ENCODE measurements around the gene MDN1.

MDN1 gene

DNA sequence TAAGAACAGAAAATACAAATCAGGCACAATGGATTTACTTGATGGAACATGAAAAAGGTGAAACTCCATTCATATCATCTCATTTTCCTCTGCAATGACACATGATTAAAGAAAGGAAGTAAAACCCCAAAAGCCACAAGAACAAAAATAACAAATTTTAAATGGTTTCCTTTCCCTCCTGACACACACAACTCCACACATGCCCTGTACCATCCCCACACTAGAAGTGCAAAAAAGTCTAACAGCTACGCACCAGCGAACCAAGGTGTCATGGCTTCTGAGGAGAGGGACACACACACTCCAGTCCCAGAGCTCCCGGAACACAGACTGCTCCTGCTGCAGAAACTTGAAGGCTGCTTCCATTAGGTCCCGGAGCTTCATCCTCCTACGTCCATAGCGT, 25.3 kb downstream of the MDN1 start:
- Histone ChIP-seq H3K9ac (ENCODE audit: low read length) (no peak overlapping the region), H3K79me2 (ENCODE audit: low read length) (peaks cover 45% of the 10 kb centered on the region)

DNA sequence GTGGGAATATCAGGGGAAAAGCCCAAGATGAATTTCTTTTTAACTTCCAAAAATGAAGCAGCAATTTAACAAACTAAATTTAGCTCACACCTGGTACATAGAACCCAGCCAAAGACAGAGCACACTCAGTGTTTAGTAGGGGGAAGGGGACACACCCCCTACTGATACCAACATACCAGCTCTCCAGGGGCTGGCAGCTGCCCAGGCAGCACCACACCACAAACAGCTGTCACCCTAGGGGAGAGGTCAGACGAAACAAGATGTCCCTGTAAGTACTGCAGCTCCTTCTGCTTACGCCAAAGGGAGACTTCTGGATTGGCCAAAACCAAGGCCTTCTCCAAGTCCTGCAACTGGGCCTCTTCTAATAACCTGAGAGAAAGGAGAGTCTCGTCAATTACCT, 26.0 kb downstream of the MDN1 start:
- Histone ChIP-seq H3K27me3 (replicated peaks; ENCODE audit: insufficient read depth, low read length) (no peaks in the 10 kb centered on the region), H3K4me3 (ENCODE audit: low read length) (no peak overlapping the region), H3K9me3 (replicated peaks; ENCODE audit: insufficient read depth, low read length) (no peaks in the 10 kb centered on the region), H3K9me2 (replicated peaks; ENCODE audit: insufficient read depth, low read length) (no peaks in the 10 kb centered on the region), H4K20me1 (ENCODE audit: insufficient read depth, low read length) (no peaks in the 10 kb centered on the region), H3K79me2 (ENCODE audit: low read length) (peaks cover 42% of the 10 kb centered on the region), H3F3A (ENCODE audit: insufficient read depth, low read length) (no peaks in the 10 kb centered on the region), H3K36me3 (replicated peaks; ENCODE audit: insufficient read depth, low read length) (peaks cover 6% of the 10 kb centered on the region), H3K4me2 (ENCODE audit: low read depth, low read length) (no peak overlapping the region), H3K4me1 (ENCODE audit: low read length) (peaks cover 20% of the 10 kb centered on the region), H2AFZ (ENCODE audit: low read length) (no peak overlapping the region), H3K27ac (ENCODE audit: low read length) (no peak overlapping the region), H3K9ac (ENCODE audit: low read length) (no peak overlapping the region)
- TF ChIP-seq EZH2 (optimal IDR thresholded peaks at IDR 0.05; ENCODE audit: low read depth, low read length): no peak
- TF ChIP-seq, protein P1, sequence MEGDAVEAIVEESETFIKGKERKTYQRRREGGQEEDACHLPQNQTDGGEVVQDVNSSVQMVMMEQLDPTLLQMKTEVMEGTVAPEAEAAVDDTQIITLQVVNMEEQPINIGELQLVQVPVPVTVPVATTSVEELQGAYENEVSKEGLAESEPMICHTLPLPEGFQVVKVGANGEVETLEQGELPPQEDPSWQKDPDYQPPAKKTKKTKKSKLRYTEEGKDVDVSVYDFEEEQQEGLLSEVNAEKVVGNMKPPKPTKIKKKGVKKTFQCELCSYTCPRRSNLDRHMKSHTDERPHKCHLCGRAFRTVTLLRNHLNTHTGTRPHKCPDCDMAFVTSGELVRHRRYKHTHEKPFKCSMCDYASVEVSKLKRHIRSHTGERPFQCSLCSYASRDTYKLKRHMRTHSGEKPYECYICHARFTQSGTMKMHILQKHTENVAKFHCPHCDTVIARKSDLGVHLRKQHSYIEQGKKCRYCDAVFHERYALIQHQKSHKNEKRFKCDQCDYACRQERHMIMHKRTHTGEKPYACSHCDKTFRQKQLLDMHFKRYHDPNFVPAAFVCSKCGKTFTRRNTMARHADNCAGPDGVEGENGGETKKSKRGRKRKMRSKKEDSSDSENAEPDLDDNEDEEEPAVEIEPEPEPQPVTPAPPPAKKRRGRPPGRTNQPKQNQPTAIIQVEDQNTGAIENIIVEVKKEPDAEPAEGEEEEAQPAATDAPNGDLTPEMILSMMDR (IDR thresholded peaks at IDR 0.05; ENCODE audit: low read length): no peak
- no peak for TF ChIP-seq EZH2phosphoT487 (IDR thresholded peaks at IDR 0.05; ENCODE audit: low read length)
- DNase-seq: peak; percentile 14

More for the DNA sequence above, 25.3 kb downstream of the MDN1 start:
- no peaks in the 10 kb centered on the region for H4K20me1 ChIP-seq (ENCODE audit: insufficient read depth, low read length)
- no peak for DNase-seq
- no peaks in the 10 kb centered on the region for H3K9me2 ChIP-seq (replicated peaks; ENCODE audit: insufficient read depth, low read length)
- no peak overlapping the region for H2AFZ ChIP-seq (ENCODE audit: low read length)
- no peak for TF ChIP-seq EZH2phosphoT487 (IDR thresholded peaks at IDR 0.05; ENCODE audit: low read length)
- TF ChIP-seq EZH2 (optimal IDR thresholded peaks at IDR 0.05; ENCODE audit: low read depth, low read length): no peak
- TF ChIP-seq, protein P1 (IDR thresholded peaks at IDR 0.05; ENCODE audit: low read length): no peak
- H3K4me2 ChIP-seq (ENCODE audit: low read depth, low read length): no peak overlapping the region; the same call in 1 of the 2 replicates
- H3K4me1 ChIP-seq (ENCODE audit: low read length): peaks cover 20% of the 10 kb centered on the region
- H3K9me3 ChIP-seq (replicated peaks; ENCODE audit: insufficient read depth, low read length): no peaks in the 10 kb centered on the region
- no peaks in the 10 kb centered on the region for H3K27me3 ChIP-seq (replicated peaks; ENCODE audit: insufficient read depth, low read length)
- H3K36me3 ChIP-seq (replicated peaks; ENCODE audit: insufficient read depth, low read length): peaks cover 6% of the 10 kb centered on the region
- no peak overlapping the region for H3K27ac ChIP-seq (ENCODE audit: low read length)
- no peak overlapping the region for H3K4me3 ChIP-seq (ENCODE audit: low read length)
- no peaks in the 10 kb centered on the region for H3F3A ChIP-seq (ENCODE audit: insufficient read depth, low read length)

DNA sequence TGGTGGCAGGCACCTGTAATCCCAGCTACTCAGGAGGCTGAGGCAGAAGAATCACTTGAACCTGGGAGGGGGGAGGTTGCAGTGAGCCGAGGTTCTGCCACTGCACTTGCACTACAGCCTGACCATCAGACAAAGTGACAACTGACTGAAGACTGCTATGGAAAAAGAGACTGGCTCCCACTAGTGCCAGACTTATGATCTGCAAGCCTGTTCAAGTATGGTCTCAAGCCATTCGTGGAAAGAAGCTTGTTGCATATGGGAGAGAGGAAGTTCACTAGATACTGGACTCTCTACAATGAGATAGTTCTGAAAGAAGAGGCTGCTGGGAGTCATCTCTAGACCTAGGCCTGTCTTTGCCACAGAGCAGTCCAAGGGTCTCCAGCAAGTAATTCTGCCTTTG, 26.7 kb downstream of the MDN1 start:
- peaks cover 20% of the 10 kb centered on the region for H3K4me1 ChIP-seq (ENCODE audit: low read length)
- no peak overlapping the region for H3K4me3 ChIP-seq (ENCODE audit: low read length)
- DNase-seq: peak; percentile 30
- no peaks in the 10 kb centered on the region for H3K9me2 ChIP-seq (replicated peaks; ENCODE audit: insufficient read depth, low read length)
- no peak overlapping the region for H3K9ac ChIP-seq (ENCODE audit: low read length)
- H3K9me3 ChIP-seq (replicated peaks; ENCODE audit: insufficient read depth, low read length): no peaks in the 10 kb centered on the region
- H3K27me3 ChIP-seq (replicated peaks; ENCODE audit: insufficient read depth, low read length): no peaks in the 10 kb centered on the region
- no peaks in the 10 kb centered on the region for H4K20me1 ChIP-seq (ENCODE audit: insufficient read depth, low read length)
- H3K27ac ChIP-seq (ENCODE audit: low read length): no peak overlapping the region
- TF ChIP-seq EZH2 (optimal IDR thresholded peaks at IDR 0.05; ENCODE audit: low read depth, low read length) (no peak), EZH2phosphoT487 (IDR thresholded peaks at IDR 0.05; ENCODE audit: low read length) (no peak)
- TF ChIP-seq, protein P1 (IDR thresholded peaks at IDR 0.05; ENCODE audit: low read length): peak; percentile 32
- peaks cover 41% of the 10 kb centered on the region for H3K79me2 ChIP-seq (ENCODE audit: low read length)
- no peak overlapping the region for H2AFZ ChIP-seq (ENCODE audit: low read length)
- peaks cover 6% of the 10 kb centered on the region for H3K36me3 ChIP-seq (replicated peaks; ENCODE audit: insufficient read depth, low read length)
- no peaks in the 10 kb centered on the region for H3F3A ChIP-seq (ENCODE audit: insufficient read depth, low read length)
- H3K4me2 ChIP-seq (ENCODE audit: low read depth, low read length): no peak overlapping the region
